Fibroblast of lung (primary cell): Measurements from ENCODE around the gene TBC1D25.

Experiments
- EZH2 ChIP-seq: IDR thresholded peaks from 2 replicates; pipeline ENCODE4 v1.5.1; 2012; ENCODE audit warnings: low read length, control low read depth, mild to moderate bottlenecking; ENCODE audit errors: missing control alignments
- TF ChIP-seq, protein P1 (sequence below), 2 donors: IDR thresholded peaks in 1 of 2; conservative IDR thresholded peaks in 1 of 2; 1 replicate in 1 of 2; 2 replicates in 1 of 2; pipeline ENCODE4 v1.5.1; 2011 to 2012; ENCODE audit warnings: low read length in 2 of 2, control low read depth in 1 of 2, inconsistent platforms in 1 of 2, low read depth in 1 of 2, mild to moderate bottlenecking in 1 of 2

- TF ChIP-seq, protein P1, sequence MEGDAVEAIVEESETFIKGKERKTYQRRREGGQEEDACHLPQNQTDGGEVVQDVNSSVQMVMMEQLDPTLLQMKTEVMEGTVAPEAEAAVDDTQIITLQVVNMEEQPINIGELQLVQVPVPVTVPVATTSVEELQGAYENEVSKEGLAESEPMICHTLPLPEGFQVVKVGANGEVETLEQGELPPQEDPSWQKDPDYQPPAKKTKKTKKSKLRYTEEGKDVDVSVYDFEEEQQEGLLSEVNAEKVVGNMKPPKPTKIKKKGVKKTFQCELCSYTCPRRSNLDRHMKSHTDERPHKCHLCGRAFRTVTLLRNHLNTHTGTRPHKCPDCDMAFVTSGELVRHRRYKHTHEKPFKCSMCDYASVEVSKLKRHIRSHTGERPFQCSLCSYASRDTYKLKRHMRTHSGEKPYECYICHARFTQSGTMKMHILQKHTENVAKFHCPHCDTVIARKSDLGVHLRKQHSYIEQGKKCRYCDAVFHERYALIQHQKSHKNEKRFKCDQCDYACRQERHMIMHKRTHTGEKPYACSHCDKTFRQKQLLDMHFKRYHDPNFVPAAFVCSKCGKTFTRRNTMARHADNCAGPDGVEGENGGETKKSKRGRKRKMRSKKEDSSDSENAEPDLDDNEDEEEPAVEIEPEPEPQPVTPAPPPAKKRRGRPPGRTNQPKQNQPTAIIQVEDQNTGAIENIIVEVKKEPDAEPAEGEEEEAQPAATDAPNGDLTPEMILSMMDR (conservative IDR thresholded peaks at IDR 0.05 in 1 of 2, IDR thresholded peaks at IDR 0.05 in 1 of 2; ENCODE audit: low read depth in 1 of 2, low read length in 2 of 2) = no peak
- TF ChIP-seq EZH2 = no peak
Measured at GRCh38 chrX:48611703-48612102, 72.2 kb downstream of the TBC1D25 start.
